ENCODE measurements around the gene GPATCH3. TPM values are rescaled to one million over a fixed set of nuclear protein-coding genes. Genes with fewer than 3 reads are reported as not detected.

Gene GPATCH3
- total and polyA plus RNA-seq, 2 of the 4 experiments (the other 2 are of a cell fraction): 5.2 to 8.0 TPM

DNA sequence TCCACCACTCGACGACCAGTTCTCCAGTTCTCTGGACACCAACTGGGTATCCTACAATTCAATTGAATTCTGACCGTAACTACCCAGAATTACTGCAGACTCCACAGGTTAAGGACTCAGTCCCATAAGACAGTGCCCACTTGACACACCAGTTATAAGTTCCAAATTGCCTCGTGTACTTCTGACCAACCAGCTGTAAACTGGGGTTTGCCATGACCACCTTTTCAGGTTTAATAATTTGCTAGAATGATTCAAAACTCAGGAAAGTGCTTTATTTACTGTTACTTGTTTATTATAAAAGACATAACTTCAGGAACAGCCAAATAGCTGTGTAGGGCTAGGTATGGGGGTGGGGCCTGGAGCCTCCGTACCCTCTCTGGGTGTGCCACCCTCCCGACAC is 36.6 kb upstream of the GPATCH3 start:
- in situ Hi-C loops (cut with MboI; ENCODE audit: low sequenced_read_pairs): no loop called here
- H3K9ac ChIP-seq (ENCODE audit: low read depth, low read length): no peak overlapping the region
- dilution Hi-C loops (cut with HindIII; ENCODE audit: low sequenced_read_pairs, unreplicated experiment): no loop called here
- H3K9me1 ChIP-seq (ENCODE audit: insufficient read depth, low read length): peaks cover 20% of the 10 kb centered on the region
- no peak overlapping the region for H2AK9ac ChIP-seq (replicated peaks; ENCODE audit: low read depth, low read length, poor library complexity)
- intact Hi-C loops (cut with micrococcal nuclease): no loop called here
- H4K8ac ChIP-seq (ENCODE audit: low read depth in 2 of 2, low read length in 2 of 2): no peak overlapping the region
- no peak overlapping the region for H3K56ac ChIP-seq (ENCODE audit: extremely low read depth, insufficient read depth, low read length)
- H2AK5ac ChIP-seq (ENCODE audit: low read depth, low read length): no peak overlapping the region
- H4K91ac ChIP-seq (ENCODE audit: insufficient read depth, low read depth, low read length): no peak overlapping the region
- H3K9me3 ChIP-seq (ENCODE audit: control insufficient read depth, insufficient read depth, low read length): no peaks in the 10 kb centered on the region
- no peak overlapping the region for H3K14ac ChIP-seq (replicated peaks; ENCODE audit: low read depth, low read length)
- no peak overlapping the region for H3K18ac ChIP-seq (ENCODE audit: low read depth, low read length)
- no peaks in the 10 kb centered on the region for H3K27me3 ChIP-seq (ENCODE audit: control insufficient read depth, insufficient read depth, low read length)
- no peak overlapping the region for H2AFZ ChIP-seq (replicated peaks; ENCODE audit: low read length, poor library complexity)
- H4K5ac ChIP-seq (ENCODE audit: low read depth, low read length): no peak overlapping the region
- H3K27ac ChIP-seq (ENCODE audit: insufficient read depth, low read length): no peak overlapping the region
- H2BK20ac ChIP-seq (ENCODE audit: low read depth, low read length): no peak overlapping the region
- POLR2A ChIA-PET (ENCODE audit: unreplicated experiment): no interaction called here
- H4K20me1 ChIP-seq (ENCODE audit: insufficient read depth, low read length): no peaks in the 10 kb centered on the region
- BruUV-seq (replicated peaks): no TSS peak
- H2BK120ac ChIP-seq (ENCODE audit: low read depth, low read length): no peak overlapping the region
- H3K4me3 ChIP-seq (ENCODE audit: insufficient read depth, low read depth, low read length): no peak overlapping the region
- ATAC-seq (ENCODE audit: low read depth) (no peak), DNase-seq (no peak)
- H2BK5ac ChIP-seq (ENCODE audit: low read depth, low read length, poor library complexity, severe bottlenecking): no peak overlapping the region
- H3K36me3 ChIP-seq (ENCODE audit: control insufficient read depth, insufficient read depth, low read length): peaks cover 24% of the 10 kb centered on the region
- no peak overlapping the region for H3K4me2 ChIP-seq (ENCODE audit: low read depth, low read length)
- peaks cover 7% of the 10 kb centered on the region; the same call in 1 of the 2 replicates for H3K4me1 ChIP-seq (ENCODE audit: control insufficient read depth, insufficient read depth, low read length)
- H2BK15ac ChIP-seq (ENCODE audit: low read depth, low read length): no peak overlapping the region
- 100% methylated on average over 1 of the region's 6 CpGs; no CpG with 5 or more reads in 1 of the 2 experiments for WGBS, 2 experiments (ENCODE audit: extremely low coverage in 2 of 2, insufficient read length in 1 of 2)
- TF ChIP-seq RFX5 (IDR thresholded peaks at IDR 0.05; ENCODE audit: low read depth, low read length): no peak
- TF ChIP-seq MAZ (IDR thresholded peaks at IDR 0.05; ENCODE audit: borderline replicate concordance, low read depth, low read length): no peak
- TF ChIP-seq CHD1 (IDR thresholded peaks at IDR 0.05; ENCODE audit: low read depth, low read length): no peak
- no peak for TF ChIP-seq RCOR1 (IDR thresholded peaks at IDR 0.05; ENCODE audit: insufficient replicate concordance, low read length)
- TF ChIP-seq SMC3 (IDR thresholded peaks at IDR 0.05; ENCODE audit: low read depth, low read length): no peak
- TF ChIP-seq FOS (IDR thresholded peaks at IDR 0.05; ENCODE audit: low read depth, low read length): no peak
- H3K23ac ChIP-seq (ENCODE audit: low read depth, low read length): no peak overlapping the region
- CTCF ChIA-PET: no interaction called here
- H3K79me1 ChIP-seq (ENCODE audit: low read depth in 1 of 2, low read length in 2 of 2): peaks cover 26 to 62% of the 10 kb centered on the region in 2 experiments
- H3K4ac ChIP-seq (ENCODE audit: low read depth, low read length): no peak overlapping the region

All from IMR-90 (cell line).